Measurements from ENCODE around the gene IPO13.

DNA sequence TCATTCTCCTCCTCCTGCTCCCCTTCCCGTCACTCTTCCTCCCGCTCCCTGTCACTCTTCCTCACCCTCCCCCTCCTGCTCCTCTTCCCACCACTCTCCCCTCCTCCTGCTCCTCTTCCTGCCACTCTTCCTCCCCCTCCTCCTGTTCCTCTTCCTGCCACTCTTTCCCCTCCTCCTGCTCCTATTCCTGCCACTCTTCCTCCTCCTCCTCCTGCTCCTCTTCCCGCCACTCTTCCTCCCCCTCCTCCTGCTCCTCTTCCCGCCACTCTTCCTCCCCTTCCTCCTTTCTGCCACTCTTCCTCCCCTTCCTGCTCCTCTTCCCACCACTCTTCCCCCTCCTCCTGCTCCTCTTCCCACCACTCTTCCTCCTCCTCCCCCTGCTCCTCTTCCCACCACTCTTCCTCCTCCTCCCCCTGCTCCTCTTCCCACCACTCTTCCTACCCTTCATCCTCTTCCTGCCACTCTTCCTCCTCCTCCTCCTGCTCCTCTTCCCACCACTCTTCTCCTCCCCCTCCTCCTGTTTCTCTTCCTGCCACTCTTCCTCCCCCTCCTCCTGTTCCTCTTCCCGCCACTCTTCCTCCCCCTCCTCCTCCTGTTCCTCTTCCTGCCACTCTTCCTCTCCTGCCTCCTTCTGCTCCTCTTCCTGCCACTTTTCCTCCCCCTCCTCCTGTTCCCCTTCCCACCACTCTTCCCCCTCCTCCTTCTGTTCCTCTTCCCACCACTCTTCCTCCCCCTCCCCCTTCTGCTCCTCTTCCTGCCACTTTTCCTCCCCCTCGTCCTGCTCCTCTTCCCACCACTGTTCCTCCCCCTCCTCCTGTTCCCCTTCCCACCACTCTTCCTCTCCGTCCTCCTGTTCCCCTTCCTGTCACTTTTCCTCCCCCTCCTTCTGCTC is 41.8 kb upstream of the IPO13 start:
- TF ChIP-seq, protein P1, sequence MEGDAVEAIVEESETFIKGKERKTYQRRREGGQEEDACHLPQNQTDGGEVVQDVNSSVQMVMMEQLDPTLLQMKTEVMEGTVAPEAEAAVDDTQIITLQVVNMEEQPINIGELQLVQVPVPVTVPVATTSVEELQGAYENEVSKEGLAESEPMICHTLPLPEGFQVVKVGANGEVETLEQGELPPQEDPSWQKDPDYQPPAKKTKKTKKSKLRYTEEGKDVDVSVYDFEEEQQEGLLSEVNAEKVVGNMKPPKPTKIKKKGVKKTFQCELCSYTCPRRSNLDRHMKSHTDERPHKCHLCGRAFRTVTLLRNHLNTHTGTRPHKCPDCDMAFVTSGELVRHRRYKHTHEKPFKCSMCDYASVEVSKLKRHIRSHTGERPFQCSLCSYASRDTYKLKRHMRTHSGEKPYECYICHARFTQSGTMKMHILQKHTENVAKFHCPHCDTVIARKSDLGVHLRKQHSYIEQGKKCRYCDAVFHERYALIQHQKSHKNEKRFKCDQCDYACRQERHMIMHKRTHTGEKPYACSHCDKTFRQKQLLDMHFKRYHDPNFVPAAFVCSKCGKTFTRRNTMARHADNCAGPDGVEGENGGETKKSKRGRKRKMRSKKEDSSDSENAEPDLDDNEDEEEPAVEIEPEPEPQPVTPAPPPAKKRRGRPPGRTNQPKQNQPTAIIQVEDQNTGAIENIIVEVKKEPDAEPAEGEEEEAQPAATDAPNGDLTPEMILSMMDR (conservative IDR thresholded peaks at IDR 0.05 in 1 of 2, IDR thresholded peaks at IDR 0.05 in 1 of 2; ENCODE audit: low read depth in 1 of 2, low read length in 2 of 2): no peak
- no peak for TF ChIP-seq EZH2 (IDR thresholded peaks at IDR 0.05; ENCODE audit: low read length, missing control alignments)
